Temporal lobe (tissue), 2 donors: ENCODE results near the gene TRIM43. TPM values are rescaled to one million over a fixed set of nuclear protein-coding genes. Genes with fewer than 3 reads are reported as not detected.

Source experiments
- small RNA-seq: library from RNA; depleted of rRNA; stranded (forward); fragments of <200 nt; gene quantifications from one replicate; pipeline ENCODE3, GENCODE V24; 2014; ENCODE audit warnings: low replicate concordance
- total RNA-seq: library from RNA; depleted of rRNA; stranded (reverse); fragments of >200 nt; gene quantifications from one replicate; pipeline ENCODE4 v1.2.3, GENCODE V29; 2014

The TRIM43 gene
- total RNA-seq, 1 donor from 2014 or later: not detected

Small RNA genes lying within 50 kb of the gene (small RNA-seq; reads per million reads assigned to genes)
- gene AC009237.4 (not detected), gene AC009237.7 (not detected)

Other genes starting within 250 kb of the TRIM43 start
- gene FAHD2A, start 189.3 kb upstream of the TRIM43 start, total RNA-seq: 6.9 TPM
- gene TRIM43B, start 107.2 kb upstream of the TRIM43 start, total RNA-seq: not detected